Chondrocyte (in vitro differentiated cells): ENCODE data around the gene CNGA2. TPM values are rescaled to one million over a fixed set of nuclear protein-coding genes. Genes with fewer than 3 reads are reported as not detected.

ENCODE experiments used
- DNase-seq: peaks from one replicate; pipeline ENCODE4 v3.0.0; 2021; ENCODE audit warnings: mixed read lengths, low spot score
- H3K27ac Mint-ChIP-seq: one replicate; pipeline ENCODE4 v1.8.0; 2021; ENCODE audit warnings: mild to moderate bottlenecking, moderate library complexity, mixed read lengths; ENCODE audit not compliant: unreplicated experiment
- H3K27me3 Mint-ChIP-seq: 2 replicates; pipeline ENCODE4 v1.8.0; 2021; ENCODE audit warnings: low read depth, mixed read lengths
- H3K36me3 Mint-ChIP-seq: 2 replicates; pipeline ENCODE4 v1.8.0; 2021; ENCODE audit warnings: low read depth, mixed read lengths
- H3K4me1 Mint-ChIP-seq: 2 replicates; pipeline ENCODE4 v1.8.0; 2021; ENCODE audit warnings: low read depth, mild to moderate bottlenecking, mixed read lengths
- H3K4me3 Mint-ChIP-seq: one replicate; pipeline ENCODE4 v1.8.0; 2021; ENCODE audit warnings: mild to moderate bottlenecking, moderate library complexity, mixed read lengths; ENCODE audit not compliant: unreplicated experiment
- H3K9me3 Mint-ChIP-seq: 2 replicates; pipeline ENCODE4 v1.8.0; 2021; ENCODE audit warnings: low read depth, mixed read lengths
- CTCF ChIP-seq: fragments of 200-600 bp; sonication (generic); IDR thresholded peaks from 2 replicates; pipeline ENCODE4 v1.5.0; 2021; ENCODE audit warnings: antibody characterized with exemption, mild to moderate bottlenecking, moderate library complexity
- total RNA-seq: library from RNA; stranded (reverse); gene quantifications from 3 replicates; pipeline ENCODE4 v1.2.1, GENCODE V29; 2021

CNGA2 gene
- total RNA-seq, 1 donor from 2014 or later: not detected

- Mint-ChIP-seq H3K27ac (no peak overlapping the region), H3K36me3 (no peaks in the 10 kb centered on the region), H3K4me1 (no peaks in the 10 kb centered on the region), H3K9me3 (peaks cover 20% of the 10 kb centered on the region), H3K4me3 (no peak overlapping the region), H3K27me3 (peaks cover 7% of the 10 kb centered on the region)
- DNase-seq: no peak
- no peak for TF ChIP-seq CTCF
Observed at GRCh38 chrX:151699746-151700145, 34.8 kb upstream of the CNGA2 start.

GRCh38 chrX:151700581-151700980, 34.0 kb upstream of the CNGA2 start:
- Mint-ChIP-seq H3K4me1 (no peaks in the 10 kb centered on the region), H3K4me3 (no peak overlapping the region), H3K27ac (no peak overlapping the region), H3K9me3 (peaks cover 21% of the 10 kb centered on the region), H3K36me3 (no peaks in the 10 kb centered on the region), H3K27me3 (peaks cover 6% of the 10 kb centered on the region)
- TF ChIP-seq CTCF: no peak
- DNase-seq: no peak

- no peak for TF ChIP-seq CTCF
- no peak overlapping the region for H3K4me3 Mint-ChIP-seq
- no peaks in the 10 kb centered on the region for H3K36me3 Mint-ChIP-seq
- H3K4me1 Mint-ChIP-seq: no peaks in the 10 kb centered on the region
- H3K27ac Mint-ChIP-seq: no peak overlapping the region
- DNase-seq: no peak
- H3K27me3 Mint-ChIP-seq: peaks cover 3% of the 10 kb centered on the region
- peaks cover 19% of the 10 kb centered on the region for H3K9me3 Mint-ChIP-seq
Observed at GRCh38 chrX:151701071-151701470, 33.5 kb upstream of the CNGA2 start.

GRCh38 chrX:151701531-151701930, 33.0 kb upstream of the CNGA2 start:
- H3K27ac Mint-ChIP-seq: no peak overlapping the region
- H3K9me3 Mint-ChIP-seq: peaks cover 18% of the 10 kb centered on the region
- TF ChIP-seq CTCF: no peak
- no peaks in the 10 kb centered on the region for H3K4me1 Mint-ChIP-seq
- no peak for DNase-seq
- H3K36me3 Mint-ChIP-seq: no peaks in the 10 kb centered on the region
- peaks cover 2% of the 10 kb centered on the region for H3K27me3 Mint-ChIP-seq
- H3K4me3 Mint-ChIP-seq: no peak overlapping the region

- H3K27ac Mint-ChIP-seq: no peak overlapping the region
- H3K36me3 Mint-ChIP-seq: no peaks in the 10 kb centered on the region
- H3K27me3 Mint-ChIP-seq: peaks cover 2% of the 10 kb centered on the region
- H3K4me1 Mint-ChIP-seq: no peaks in the 10 kb centered on the region
- no peak for DNase-seq
- peaks cover 16% of the 10 kb centered on the region for H3K9me3 Mint-ChIP-seq
- no peak for TF ChIP-seq CTCF
- no peak overlapping the region for H3K4me3 Mint-ChIP-seq
Observed at GRCh38 chrX:151702026-151702714, 32.4 kb upstream of the CNGA2 start.
